NCI-H1417 treated with DMSO at 0.1 percent for 48 hours (cell line): ENCODE measurements around the gene DCLRE1B.
"Not testable (repeated sequence)": the region's sequence is repeated elsewhere in the genome, so short reads cannot be mapped to it uniquely, and the experiment has no call there.

Experiments used
- DNase-seq: peaks from one replicate; lab custom pipeline; 2025; lab: John Stamatoyannopoulos, UW

DCLRE1B gene

GRCh38 chr1:113948151-113948550 is 43.0 kb downstream of the DCLRE1B start:
- DNase-seq, result not testable (repeated sequence)

DNA sequence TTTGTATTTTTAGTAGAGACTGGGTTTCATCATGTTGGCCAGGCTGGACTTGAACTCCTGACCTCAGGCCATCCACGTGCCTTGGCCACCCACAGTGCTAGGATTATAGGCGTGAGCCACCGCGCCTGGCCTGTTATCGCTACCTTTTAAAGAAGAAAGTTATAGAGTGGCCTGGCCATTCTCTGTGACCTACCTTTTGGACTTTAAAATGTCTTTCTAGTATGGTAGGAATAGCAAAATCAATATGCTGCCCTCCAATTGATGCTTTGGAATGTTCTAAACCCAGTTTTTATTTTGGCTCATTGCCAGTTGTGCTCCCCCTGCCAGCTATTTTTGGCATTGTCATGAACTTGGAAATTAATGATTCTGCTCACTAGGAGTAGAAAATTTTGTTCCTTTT is 43.9 kb downstream of the DCLRE1B start:
- no peak for DNase-seq

GRCh38 chr1:113950908-113951307 is 45.8 kb downstream of the DCLRE1B start:
- DNase-seq, result no peak

DNA sequence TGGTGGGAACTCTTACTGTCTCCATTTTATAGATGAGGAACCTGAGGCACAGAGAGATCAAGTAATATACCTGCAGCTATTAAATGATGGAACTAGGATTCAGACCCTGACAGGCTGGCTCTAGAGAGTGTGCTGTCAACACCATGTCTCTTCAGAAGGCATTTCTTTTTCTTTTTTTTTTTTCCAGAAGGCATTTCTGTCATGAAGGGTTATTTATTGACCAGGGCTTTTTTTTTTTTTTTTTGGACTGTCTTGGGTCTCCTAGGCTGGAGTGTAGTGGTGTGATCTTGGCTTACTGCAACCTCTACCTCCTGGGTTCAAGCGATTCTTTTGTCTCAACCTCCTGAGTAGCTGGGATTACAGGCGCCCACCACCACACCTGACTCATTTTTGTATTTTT is 46.6 kb downstream of the DCLRE1B start:
- DNase-seq, result no peak

DNA sequence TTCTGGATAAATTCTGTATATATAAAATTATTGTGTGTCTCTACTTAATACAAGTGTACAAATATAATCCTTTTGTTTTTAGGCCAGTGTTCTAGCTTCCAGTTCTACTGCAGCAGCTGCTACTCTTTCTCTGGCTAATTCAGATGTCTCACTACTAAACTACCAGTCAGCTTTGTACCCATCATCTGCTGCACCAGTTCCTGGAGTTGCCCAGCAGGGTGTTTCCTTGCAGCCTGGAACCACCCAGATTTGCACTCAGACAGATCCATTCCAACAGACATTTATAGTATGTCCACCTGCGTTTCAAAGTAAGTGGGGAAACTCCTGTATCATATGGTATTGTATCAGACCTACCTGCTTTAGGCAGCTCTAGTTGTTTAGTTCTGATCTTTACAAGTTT is 52.9 kb downstream of the DCLRE1B start:
- DNase-seq, result no peak

DNA sequence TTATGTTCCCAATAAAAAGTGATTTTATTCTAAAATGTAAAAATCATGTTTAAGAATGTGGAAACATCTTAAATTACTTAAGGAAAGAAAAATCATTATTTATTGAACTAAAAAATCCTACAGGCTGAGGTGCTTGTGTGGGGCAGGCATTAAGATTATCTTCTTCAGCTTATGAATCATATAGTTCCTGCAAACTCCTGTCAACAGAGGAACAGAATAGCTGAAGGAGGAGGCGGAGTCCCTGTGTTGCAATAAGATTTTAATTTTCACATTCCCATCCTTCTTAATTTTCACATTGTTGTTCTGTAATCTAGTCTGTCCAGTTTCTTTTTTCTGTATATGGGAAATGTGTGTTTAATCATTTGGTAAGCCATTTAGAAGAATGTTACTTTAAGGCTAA is 53.6 kb downstream of the DCLRE1B start:
- no peak for DNase-seq

DNA sequence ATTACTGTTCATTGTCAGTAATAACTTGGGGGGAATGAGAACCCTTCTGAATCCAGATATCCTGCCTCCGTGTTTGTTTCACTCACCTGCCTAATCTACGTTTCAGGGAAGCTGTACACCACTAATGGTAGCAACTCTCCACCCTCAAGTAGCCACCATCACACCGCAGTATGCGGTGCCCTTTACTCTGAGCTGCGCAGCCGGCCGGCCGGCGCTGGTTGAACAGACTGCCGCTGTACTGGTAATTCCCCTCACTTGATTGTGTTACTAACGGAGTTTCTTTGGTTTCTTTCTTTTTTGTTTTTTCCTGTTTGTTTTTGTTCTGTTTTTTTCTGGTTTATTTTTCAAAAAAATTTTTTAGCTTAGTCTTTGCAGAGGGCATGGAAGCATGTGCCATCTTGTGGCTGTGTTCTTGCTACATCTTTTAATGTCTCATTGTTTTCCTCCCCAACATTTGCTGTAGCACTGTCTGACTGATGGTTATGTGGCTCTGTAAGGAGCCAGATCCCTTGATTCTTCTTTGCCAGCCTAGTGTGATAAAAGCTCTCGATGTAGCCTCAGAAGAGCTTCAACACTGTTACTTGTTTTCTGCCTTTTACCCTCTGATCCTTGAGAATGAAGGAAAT is 58.3 kb downstream of the DCLRE1B start:
- DNase-seq, result no peak
